SW480 (cell line): Measurements from ENCODE around the gene R3HDM4.
A peak's percentile ranks its signal among the peaks of the same experiment; 100 is the strongest.

Experiments
- DNase-seq: peaks from one replicate; pipeline ENCODE4 v3.0.0-alpha.2; 2016; ENCODE audit warnings: low spot score

The R3HDM4 gene

GRCh38 chr19:929891-930258 lies 16.9 kb upstream of the R3HDM4 start:
- DNase-seq: no peak

GRCh38 chr19:929203-929890 lies 16.3 kb upstream of the R3HDM4 start:
- DNase-seq: no peak

- DNase-seq: no peak
These were observed 15.6 kb upstream of the R3HDM4 start for GRCh38 chr19:928471-929202.

GRCh38 chr19:927780-928401 lies 14.9 kb upstream of the R3HDM4 start:
- DNase-seq: no peak

GRCh38 chr19:927351-927779 lies 14.3 kb upstream of the R3HDM4 start:
- no peak for DNase-seq

GRCh38 chr19:926589-927350 lies 13.8 kb upstream of the R3HDM4 start:
- DNase-seq: no peak

- DNase-seq: no peak
These were observed 13.2 kb upstream of the R3HDM4 start for GRCh38 chr19:926323-926588.

GRCh38 chr19:925526-926322 lies 12.7 kb upstream of the R3HDM4 start, which contains the start of gene ARID3A:
Gene ARID3A (plus strand): TSS chr19:926035. CDS start chr19:929529, 3,494 bp downstream.
- peak; percentile 78 for DNase-seq

- no peak for DNase-seq
These were observed 12.1 kb upstream of the R3HDM4 start for GRCh38 chr19:925087-925525.

GRCh38 chr19:924553-925086 lies 11.6 kb upstream of the R3HDM4 start:
- no peak for DNase-seq

- DNase-seq: peak; percentile 70
These were observed 7.2 kb upstream of the R3HDM4 start for GRCh38 chr19:920051-920864.

GRCh38 chr19:919199-920050 lies 6.4 kb upstream of the R3HDM4 start:
- peak; percentile 71 for DNase-seq

GRCh38 chr19:918481-919198 lies 5.6 kb upstream of the R3HDM4 start:
- DNase-seq: peak; percentile 43

GRCh38 chr19:918152-918437 lies 5.1 kb upstream of the R3HDM4 start:
- DNase-seq: no peak

- DNase-seq: peak; percentile 55
These were observed 4.5 kb upstream of the R3HDM4 start, which contains the start of gene KISS1R for GRCh38 chr19:917323-918151. Gene KISS1R (plus strand): TSS chr19:917333. CDS start chr19:917503, 170 bp downstream.

- DNase-seq: no peak
These were observed 3.8 kb upstream of the R3HDM4 start for GRCh38 chr19:916645-917322.
